K562 (cell line): ENCODE measurements around the gene ARSD. TPM values are rescaled to one million over a fixed set of nuclear protein-coding genes. Genes with fewer than 3 reads are reported as not detected.

Experiments
- ARID4B ChIP-seq: sonication (generic); formaldehyde crosslinking; IDR thresholded peaks from 2 replicates; pipeline ENCODE4 v1.8.0; 2022; ENCODE audit warnings: mild to moderate bottlenecking, missing genetic modification reagents
- CTBP1 ChIP-seq: fragments of 450-650 bp; IDR thresholded peaks from 2 replicates; pipeline ENCODE4 v1.6.1; 2016; ENCODE audit warnings: borderline replicate concordance
- DMBX1 ChIP-seq: fragments of 250-450 bp; sonication (Bioruptor Pico); IDR thresholded peaks from 2 replicates; pipeline ENCODE4 v1.8.0; 2022; ENCODE audit warnings: inconsistent platforms, mild to moderate bottlenecking, moderate library complexity, borderline replicate concordance
- GABPA ChIP-seq: fragments of 200-800 bp; sonication (Bioruptor generic); conservative IDR thresholded peaks from 2 replicates; pipeline ENCODE4 v1.6.1; 2016; ENCODE audit warnings: low read depth, missing genetic modification characterization, missing compliant biosample characterization
- REST ChIP-seq, 2 experiments: fragments of 450-650 bp; formaldehyde crosslinking in 1 of 2; IDR thresholded peaks; 2 replicates each; pipeline versions ENCODE4 v1.4.0 to v1.6.1; 2014 to 2020; ENCODE audit warnings: mild to moderate bottlenecking in 2 of 2, borderline replicate concordance in 1 of 2, low read depth in 1 of 2
- SNAPC5 ChIP-seq: fragments of 250-450 bp; sonication (Bioruptor Pico); IDR thresholded peaks from 2 replicates; pipeline ENCODE4 v1.8.0; 2021; ENCODE audit warnings: moderate library complexity, mild to moderate bottlenecking, inconsistent platforms
- SPI1 ChIP-seq: IDR thresholded peaks from 2 replicates; pipeline ENCODE4 v1.6.1; 2011; ENCODE audit warnings: low read depth, low read length, control low read depth, borderline replicate concordance
- THAP12 ChIP-seq: fragments of 250-450 bp; sonication (Bioruptor Pico); IDR thresholded peaks from 2 replicates; pipeline ENCODE4 v1.9.0; 2021; ENCODE audit warnings: mild to moderate bottlenecking, inconsistent platforms
- ZNF395 ChIP-seq: fragments of 200-800 bp; sonication (Bioruptor generic); IDR thresholded peaks from 2 replicates; pipeline ENCODE4 v1.6.1; 2017; ENCODE audit warnings: missing genetic modification characterization, missing compliant biosample characterization
- polyA plus RNA-seq, 8 experiments: library from polyadenylated mRNA; depleted of rRNA in 4 of 8; stranded (reverse) in 5 of 8; unstranded in 3 of 8; fragments of >200 nt; fragmentation: Nextera tagmentation in 2 of 8; fragmentation: Illumina TruSeq in 1 of 8; extraction: Ambion mirVana in 2 of 8; extraction: Trizol in 1 of 8; gene quantifications; 2 replicates each; pipeline versions ENCODE4 v1.2.1 to v1.2.3, GENCODE V29; 2011 to 2014; ENCODE audit warnings: inconsistent platforms in 1 of 8, missing spikeins in 1 of 8
- total RNA-seq, 7 experiments: library from RNA; depleted of rRNA in 6 of 7; stranded (reverse); fragments of >200 nt in 6 of 7; fragmentation: Illumina TruSeq in 2 of 7; extraction: Trizol in 2 of 7; gene quantifications; 2 replicates each; pipeline versions ENCODE4 v1.2.1 to v1.2.3, GENCODE V29; 2011 to 2021; ENCODE audit warnings: low replicate concordance in 1 of 7

ARSD gene
- total and polyA plus RNA-seq, 9 of the 15 experiments (the other 6 are each of a cell fraction or from before 2014, with no cell fraction given) = 0.05 to 0.23 (median 0.09) TPM; not detected in 1

- TF ChIP-seq REST (IDR thresholded peaks at IDR 0.05; ENCODE audit: borderline replicate concordance) (no peak), REST (CRISPR knock-in tag; IDR thresholded peaks at IDR 0.05; ENCODE audit: low read depth) (no peak), SPI1 (no peak), GABPA (tag) (no peak), ZNF395 (CRISPR knock-in tag) (peak; percentile 87; the same call in 1 of the 2 replicates), DMBX1 (CRISPR knock-in tag) (no peak), CTBP1 (no peak), SNAPC5 (CRISPR knock-in tag) (no peak), THAP12 (CRISPR knock-in tag) (no peak), ARID4B (CRISPR knock-in tag) (no peak)
Measured at GRCh38 chrX:2901367-2902036, 27.6 kb downstream of the ARSD start (continued).
